Renal cortex interstitium (tissue), 11 donors: ENCODE data around the gene KDM5C. TPM values are rescaled to one million over a fixed set of nuclear protein-coding genes. Genes with fewer than 3 reads are reported as not detected.
"Not testable (repeated sequence)": the region's sequence is repeated elsewhere in the genome, so short reads cannot be mapped to it uniquely, and the experiment has no call there.

Experiments used
- DNase-seq, 11 donors: peaks; one replicate each; pipeline ENCODE4 v3.0.0-alpha.2; 2013; ENCODE audit warnings: low read depth in 9 of 11, low spot score in 4 of 11; ENCODE audit errors: extremely low read depth in 1 of 11
- polyA plus RNA-seq, 3 donors: library from polyadenylated mRNA; unstranded; fragments of 120-200 nt; gene quantifications; one replicate each; pipeline ENCODE4 v1.2.1, GENCODE V29; 2013; ENCODE audit not compliant: insufficient read length in 3 of 3

Gene KDM5C
- polyA plus RNA-seq, 3 donors, result 72.0 to 105 (median 78.0) TPM

- peak in 2 of 11 donors; percentile 11 to 12 for DNase-seq
These were observed 800 bp downstream of the KDM5C start for GRCh38 chrX:53223955-53224859.

GRCh38 chrX:53223068-53223693 lies 1.8 kb downstream of the KDM5C start:
- no peak for DNase-seq

- DNase-seq, result no peak
These were observed 13.5 kb downstream of the KDM5C start for GRCh38 chrX:53211391-53211978.

GRCh38 chrX:53196678-53197077 lies 28.3 kb downstream of the KDM5C start:
- no peak for DNase-seq

GRCh38 chrX:53195401-53195800 lies 29.6 kb downstream of the KDM5C start:
- no peak for DNase-seq

- no peak for DNase-seq
These were observed 30.7 kb downstream of the KDM5C start for GRCh38 chrX:53194308-53194707.

- DNase-seq, result no peak
These were observed 31.9 kb downstream of the KDM5C start for GRCh38 chrX:53193093-53193492.

GRCh38 chrX:53190363-53190960 lies 34.5 kb downstream of the KDM5C start:
- DNase-seq, result no peak

GRCh38 chrX:53188763-53189162 lies 36.2 kb downstream of the KDM5C start:
- DNase-seq, result no peak

- no peak for DNase-seq
These were observed 38.7 kb downstream of the KDM5C start for GRCh38 chrX:53186351-53186750.

- no peak for DNase-seq
These were observed 40.2 kb downstream of the KDM5C start for GRCh38 chrX:53184836-53185235.

- DNase-seq, result no peak
These were observed 53.7 kb downstream of the KDM5C start for GRCh38 chrX:53171356-53171755.

- no peak for DNase-seq
These were observed 58.9 kb downstream of the KDM5C start for GRCh38 chrX:53166103-53166502.

- not testable (repeated sequence) for DNase-seq
These were observed 60.4 kb downstream of the KDM5C start for GRCh38 chrX:53164566-53164965.

GRCh38 chrX:53163436-53163835 lies 61.6 kb downstream of the KDM5C start:
- no peak for DNase-seq

GRCh38 chrX:53160297-53160983 lies 64.6 kb downstream of the KDM5C start:
- peak in 1 of 11 donors; percentile 3 for DNase-seq

GRCh38 chrX:53159184-53159583 lies 65.8 kb downstream of the KDM5C start:
- DNase-seq, result no peak

GRCh38 chrX:53156207-53156596 lies 68.8 kb downstream of the KDM5C start:
- no peak for DNase-seq

GRCh38 chrX:53155512-53156206 lies 69.3 kb downstream of the KDM5C start:
- DNase-seq, result no peak
